ENCODE results near the gene PRTFDC1. TPM values are rescaled to one million over a fixed set of nuclear protein-coding genes. Genes with fewer than 3 reads are reported as not detected.

Gene PRTFDC1
- total and polyA plus RNA-seq, 2 of the 8 experiments (the other 6 are each of a cell fraction or from before 2014, with no cell fraction given): 5.9 to 6.6 TPM

DNA sequence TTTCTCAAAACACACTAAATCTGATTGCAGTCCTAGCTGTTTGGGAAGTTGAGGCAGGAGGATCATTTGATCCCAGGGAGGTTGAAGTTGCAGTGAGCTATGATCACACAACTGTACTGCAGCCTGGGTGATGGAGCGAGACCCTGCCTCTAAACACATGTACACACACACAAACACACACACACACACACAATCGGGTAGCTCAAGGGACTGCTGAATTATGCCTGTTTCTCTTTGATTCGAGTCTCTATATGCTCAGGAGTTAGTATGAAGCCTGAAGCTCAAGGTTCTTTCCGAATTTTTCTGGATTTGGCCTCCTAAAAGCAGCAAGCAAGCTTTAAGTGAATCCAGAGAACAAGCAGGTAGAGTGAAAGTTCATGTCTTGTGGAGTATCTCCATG is 22.5 kb downstream of the PRTFDC1 start:
- WGBS, 2 experiments (ENCODE audit: extremely low coverage in 1 of 2, insufficient coverage in 1 of 2, insufficient read length in 1 of 2, insufficient replicate concordance in 2 of 2, low coverage in 1 of 2, low lambda C conversion rate in 2 of 2, missing lambda C conversion rate in 1 of 2): 86% methylated on average over 4 of the region's 4 CpGs; no CpG with 5 or more reads in 1 of the 2 experiments
- CTCF ChIA-PET (ENCODE audit: partially characterized antibody): interaction anchor here (0.6 to 1.6 kb wide), 10 partner anchors 13 to 751 kb away, joined by 3 to 4 read pairs (median 3); no protein-coding TSS in a partner anchor

More for the DNA sequence above, 22.5 kb downstream of the PRTFDC1 start:
- Histone ChIP-seq H3K18ac (ENCODE audit: extremely low read depth, low read length) (no peak overlapping the region), H4K8ac (ENCODE audit: extremely low read depth, insufficient read depth, low read length) (no peak overlapping the region; the same call in 1 of the 2 replicates), H3K23me2 (ENCODE audit: low read depth, low read length) (no peaks in the 10 kb centered on the region; the same call in 1 of the 2 replicates), H3K79me2 (ENCODE audit: control insufficient read depth in 1 of 2, insufficient read depth in 2 of 2, low read length in 2 of 2) (no peaks in the 10 kb centered on the region), H3K4ac (replicated peaks; ENCODE audit: insufficient read length, low read depth, low read length) (no peak overlapping the region), H3K4me3 (ENCODE audit: extremely low read depth in 1 of 4, insufficient read depth in 2 of 4, low read depth in 3 of 4, low read length in 4 of 4) (no peak overlapping the region), H3K4me1 (replicated peaks in 1 of 4; ENCODE audit: control insufficient read depth in 3 of 4, insufficient read depth in 4 of 4, low read length in 3 of 4) (no peaks in the 10 kb centered on the region), H2BK120ac (replicated peaks; ENCODE audit: low read depth, low read length) (no peak overlapping the region), H3K79me1 (ENCODE audit: low read depth, low read length) (no peaks in the 10 kb centered on the region), H3K4me2 (ENCODE audit: insufficient read depth in 1 of 2, low read depth in 2 of 2, low read length in 2 of 2) (no peak overlapping the region), H3K56ac (replicated peaks; ENCODE audit: insufficient read length, low read depth, low read length) (no peak overlapping the region), H4K20me1 (replicated peaks in 1 of 2; ENCODE audit: control insufficient read depth in 1 of 2, insufficient read depth in 2 of 2, low read length in 2 of 2) (no peaks in the 10 kb centered on the region), H4K5ac (ENCODE audit: insufficient read length, low read depth, low read length) (no peak overlapping the region), H2BK5ac (ENCODE audit: low read depth, low read length) (no peak overlapping the region), H3K23ac (ENCODE audit: insufficient read length) (no peak overlapping the region), H3K27me3 (replicated peaks in 1 of 4; ENCODE audit: control insufficient read depth in 3 of 4, extremely low read depth in 1 of 4, insufficient read depth in 3 of 4, low read length in 3 of 4) (no peaks in the 10 kb centered on the region), H2BK15ac (ENCODE audit: low read length) (no peak overlapping the region), H3K27ac (ENCODE audit: low read depth, low read length) (no peak overlapping the region), H3K9ac (replicated peaks in 1 of 4; ENCODE audit: extremely low read depth in 1 of 4, low read depth in 3 of 4, low read length in 3 of 4) (no peak overlapping the region), H4K91ac (replicated peaks; ENCODE audit: insufficient read length, low read length) (no peak overlapping the region), H3K9me3 (ENCODE audit: insufficient read depth in 2 of 2, low read depth in 1 of 2, low read length in 1 of 2) (no peaks in the 10 kb centered on the region), H2BK20ac (ENCODE audit: low read length) (no peak overlapping the region), H3K36me3 (ENCODE audit: control insufficient read depth in 2 of 4, insufficient read depth in 4 of 4, low read length in 3 of 4) (no peaks in the 10 kb centered on the region), H2AFZ (ENCODE audit: low read length) (no peak overlapping the region), H2AK5ac (ENCODE audit: low read depth, low read length) (no peak overlapping the region), H3K14ac (ENCODE audit: insufficient read length) (no peak overlapping the region), H2BK12ac (ENCODE audit: low read depth, low read length) (no peak overlapping the region)
- no peak for FAIRE-seq
- TF ChIP-seq CHD1 (IDR thresholded peaks at IDR 0.05; ENCODE audit: low read depth, low read length): no peak
- TF ChIP-seq PHF8 (conservative IDR thresholded peaks at IDR 0.05; ENCODE audit: low read depth, low read length): no peak
- no peak for TF ChIP-seq SIX5 (IDR thresholded peaks at IDR 0.05; ENCODE audit: low read depth, low read length)
- no peak for TF ChIP-seq ASH2L (IDR thresholded peaks at IDR 0.05; ENCODE audit: low read length)
- no peak for TF ChIP-seq SP1 (IDR thresholded peaks at IDR 0.05; ENCODE audit: low read depth, low read length)
- TF ChIP-seq BACH1 (IDR thresholded peaks at IDR 0.05; ENCODE audit: low read length): no peak
- DNase-seq (ENCODE audit: low read depth in 1 of 2, low spot score in 2 of 2): no peak
- POLR2A ChIA-PET (ENCODE audit: partially characterized antibody): interaction anchor here (0.8 to 2.3 kb wide), 4 partner anchors 11 to 22 kb away, joined by 3 to 17 read pairs (median 4); partner anchors contain the start of gene PRTFDC1

Measured in H1 (cell line).